Measurements from ENCODE around the gene SRSF1.

The SRSF1 gene

GRCh38 chr17:58006924-58007780 lies at the start of gene SRSF1:
TSS of gene SRSF1 (minus strand) at chr17:58007246. CDS start at chr17:58007137, 109 bp downstream.
- peak within 1 kb of the TSS; percentile 99 for H3K27ac ChIP-seq
- H4K20me1 ChIP-seq, result peaks cover 48% of the 10 kb centered on the region
- TF ChIP-seq Cebpa-rat (IDR thresholded peaks at IDR 0.05), result no peak
- no peaks in the 10 kb centered on the region for H3K27me3 ChIP-seq
- H3K9ac ChIP-seq, result peak within 1 kb of the TSS; percentile 100
- peaks cover 11% of the 10 kb centered on the region for H3K9me3 ChIP-seq
- H3K4me2 ChIP-seq, result peak within 1 kb of the TSS; percentile 91
- H3K36me3 ChIP-seq, result peaks cover 39% of the 10 kb centered on the region
- peak within 1 kb of the TSS; percentile 98 for H3K4me3 ChIP-seq
- peaks cover 43% of the 10 kb centered on the region for H3K4me1 ChIP-seq

GRCh38 chr17:58056476-58056875 lies 49.4 kb upstream of the SRSF1 start:
- H3K4me2 ChIP-seq, result no peak overlapping the region
- no peak for TF ChIP-seq Cebpa-rat (IDR thresholded peaks at IDR 0.05)
- H4K20me1 ChIP-seq, result no peaks in the 10 kb centered on the region
- H3K9ac ChIP-seq, result no peak overlapping the region
- no peaks in the 10 kb centered on the region for H3K9me3 ChIP-seq
- no peaks in the 10 kb centered on the region for H3K4me1 ChIP-seq
- no peaks in the 10 kb centered on the region for H3K36me3 ChIP-seq
- H3K4me3 ChIP-seq, result no peak overlapping the region
- no peaks in the 10 kb centered on the region for H3K27me3 ChIP-seq
- no peak overlapping the region for H3K27ac ChIP-seq

- no peak overlapping the region for H3K4me3 ChIP-seq
- TF ChIP-seq Cebpa-rat (IDR thresholded peaks at IDR 0.05), result no peak
- H3K4me1 ChIP-seq, result no peaks in the 10 kb centered on the region
- H4K20me1 ChIP-seq, result no peaks in the 10 kb centered on the region
- no peak overlapping the region for H3K9ac ChIP-seq
- no peak overlapping the region for H3K27ac ChIP-seq
- H3K9me3 ChIP-seq, result no peaks in the 10 kb centered on the region
- no peak overlapping the region for H3K4me2 ChIP-seq
- no peaks in the 10 kb centered on the region for H3K27me3 ChIP-seq
- no peaks in the 10 kb centered on the region for H3K36me3 ChIP-seq
Measured at GRCh38 chr17:58054641-58055040, 47.6 kb upstream of the SRSF1 start.

- no peak overlapping the region for H3K4me3 ChIP-seq
- H3K27ac ChIP-seq, result no peak overlapping the region
- H3K4me1 ChIP-seq, result no peaks in the 10 kb centered on the region
Measured at GRCh38 chr17:58052945-58053715, 46.1 kb upstream of the SRSF1 start.

GRCh38 chr17:58052407-58052806 lies 45.4 kb upstream of the SRSF1 start:
- no peak overlapping the region for H3K4me2 ChIP-seq
- no peaks in the 10 kb centered on the region for H3K27me3 ChIP-seq
- no peak overlapping the region for H3K27ac ChIP-seq
- no peaks in the 10 kb centered on the region for H3K9me3 ChIP-seq
- no peaks in the 10 kb centered on the region for H3K36me3 ChIP-seq
- no peak overlapping the region for H3K9ac ChIP-seq
- no peak for TF ChIP-seq Cebpa-rat (IDR thresholded peaks at IDR 0.05)
- no peak overlapping the region for H3K4me3 ChIP-seq
- no peaks in the 10 kb centered on the region for H4K20me1 ChIP-seq
- H3K4me1 ChIP-seq, result no peaks in the 10 kb centered on the region

More at GRCh38 chr17:58052945-58053715, 46.1 kb upstream of the SRSF1 start:
- Histone ChIP-seq H3K27me3 (no peaks in the 10 kb centered on the region), H3K9me3 (no peaks in the 10 kb centered on the region), H4K20me1 (no peaks in the 10 kb centered on the region), H3K36me3 (no peaks in the 10 kb centered on the region), H3K9ac (no peak overlapping the region), H3K4me2 (no peak overlapping the region)
- no peak for TF ChIP-seq Cebpa-rat (IDR thresholded peaks at IDR 0.05)

- Histone ChIP-seq H3K4me2 (no peak overlapping the region), H3K27ac (no peak overlapping the region), H3K4me3 (no peak overlapping the region), H3K27me3 (no peaks in the 10 kb centered on the region), H3K4me1 (no peaks in the 10 kb centered on the region), H4K20me1 (no peaks in the 10 kb centered on the region), H3K9ac (no peak overlapping the region), H3K36me3 (no peaks in the 10 kb centered on the region), H3K9me3 (no peaks in the 10 kb centered on the region)
- TF ChIP-seq Cebpa-rat (IDR thresholded peaks at IDR 0.05), result no peak
Measured at GRCh38 chr17:58051468-58051867, 44.4 kb upstream of the SRSF1 start.

GRCh38 chr17:58050966-58051365 lies 43.9 kb upstream of the SRSF1 start:
- no peaks in the 10 kb centered on the region for H3K36me3 ChIP-seq
- H3K9ac ChIP-seq, result no peak overlapping the region
- TF ChIP-seq Cebpa-rat (IDR thresholded peaks at IDR 0.05), result no peak
- no peak overlapping the region for H3K4me2 ChIP-seq
- no peaks in the 10 kb centered on the region for H3K27me3 ChIP-seq
- H4K20me1 ChIP-seq, result no peaks in the 10 kb centered on the region
- H3K27ac ChIP-seq, result no peak overlapping the region
- H3K4me3 ChIP-seq, result no peak overlapping the region
- H3K4me1 ChIP-seq, result no peaks in the 10 kb centered on the region
- no peaks in the 10 kb centered on the region for H3K9me3 ChIP-seq

- H3K4me1 ChIP-seq, result no peaks in the 10 kb centered on the region
- no peaks in the 10 kb centered on the region for H3K9me3 ChIP-seq
- H3K9ac ChIP-seq, result no peak overlapping the region
- TF ChIP-seq Cebpa-rat (IDR thresholded peaks at IDR 0.05), result no peak
- H3K4me3 ChIP-seq, result no peak overlapping the region
- no peaks in the 10 kb centered on the region for H3K36me3 ChIP-seq
- H3K27me3 ChIP-seq, result no peaks in the 10 kb centered on the region
- no peaks in the 10 kb centered on the region for H4K20me1 ChIP-seq
- H3K27ac ChIP-seq, result no peak overlapping the region
- H3K4me2 ChIP-seq, result no peak overlapping the region
Measured at GRCh38 chr17:58049533-58049932, 42.5 kb upstream of the SRSF1 start.

- Histone ChIP-seq H3K4me3 (no peak overlapping the region), H3K36me3 (no peaks in the 10 kb centered on the region), H3K27ac (no peak overlapping the region), H3K4me2 (no peak overlapping the region), H4K20me1 (no peaks in the 10 kb centered on the region), H3K9ac (no peak overlapping the region), H3K4me1 (no peaks in the 10 kb centered on the region), H3K27me3 (no peaks in the 10 kb centered on the region), H3K9me3 (no peaks in the 10 kb centered on the region; the same call in 1 of the 2 replicates)
- no peak for TF ChIP-seq Cebpa-rat (IDR thresholded peaks at IDR 0.05)
Measured at GRCh38 chr17:58047376-58048150, 40.5 kb upstream of the SRSF1 start.
